Gastrocnemius medialis (tissue), 4 donors: ENCODE results near the gene PRPH.

Experiments
- POLR2A ChIP-seq, 2 donors: fragments of 450-650 bp; IDR thresholded peaks; one replicate each; pipeline ENCODE4 v1.6.1; 2017; ENCODE audit warnings: antibody characterized with exemption in 2 of 2, mild to moderate bottlenecking in 2 of 2, moderate library complexity in 2 of 2
- TF ChIP-seq, protein P1 (sequence below), 5 experiments: fragments of 450-650 bp in 3 of 5; fragments of 200-600 bp in 2 of 5; sonication (generic) in 2 of 5; IDR thresholded peaks in 4 of 5; conservative IDR thresholded peaks in 1 of 5; 1 replicate in 4 of 5; 2 replicates in 1 of 5; pipeline ENCODE4 v1.5.1; 2016 to 2019; ENCODE audit warnings: antibody characterized with exemption in 5 of 5, mild to moderate bottlenecking in 3 of 5, moderate library complexity in 3 of 5

DNA sequence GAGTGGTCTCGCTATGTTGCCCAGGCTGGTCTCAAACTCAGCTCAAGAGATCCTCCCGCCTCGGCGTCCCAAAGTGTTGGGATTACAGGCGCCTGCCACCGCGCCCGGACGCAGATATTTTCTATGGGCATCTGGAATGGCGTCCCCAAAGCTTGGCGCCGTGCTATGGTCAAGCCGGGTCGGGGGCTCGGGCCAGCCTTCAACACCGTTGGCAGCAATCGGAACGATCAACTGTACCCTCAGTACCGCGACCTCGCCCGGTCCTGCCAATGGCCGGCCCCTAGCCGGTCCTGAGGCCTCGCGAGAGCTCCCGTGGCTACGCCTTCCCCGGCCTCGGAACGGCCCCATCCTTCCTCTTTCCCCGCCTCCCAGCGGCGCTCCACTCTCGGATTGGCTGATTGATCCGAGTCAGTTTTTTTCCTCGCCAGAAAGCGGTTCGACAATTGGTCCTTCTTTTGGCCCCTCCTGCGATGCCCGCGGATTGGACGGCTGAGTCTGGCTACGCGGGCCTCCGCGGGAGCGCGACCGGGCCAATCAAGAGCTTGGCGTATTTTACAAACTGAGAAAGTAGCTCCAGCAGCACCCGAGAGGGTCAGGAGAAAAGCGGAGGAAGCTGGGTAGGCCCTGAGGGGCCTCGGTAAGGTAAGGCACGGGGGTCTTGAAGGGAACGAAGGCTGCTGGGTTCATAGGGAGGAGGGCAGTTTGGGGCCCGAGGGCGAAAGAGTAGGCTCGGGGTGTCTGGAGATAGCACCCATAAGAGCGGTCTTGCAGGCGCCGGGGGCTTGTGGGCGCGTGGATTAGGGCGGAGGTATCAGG is 28.0 kb downstream of the PRPH start, which contains the start of gene TROAP:
- TF ChIP-seq POLR2A (IDR thresholded peaks at IDR 0.05): peak; percentile 23 to 25
- TF ChIP-seq, protein P1, sequence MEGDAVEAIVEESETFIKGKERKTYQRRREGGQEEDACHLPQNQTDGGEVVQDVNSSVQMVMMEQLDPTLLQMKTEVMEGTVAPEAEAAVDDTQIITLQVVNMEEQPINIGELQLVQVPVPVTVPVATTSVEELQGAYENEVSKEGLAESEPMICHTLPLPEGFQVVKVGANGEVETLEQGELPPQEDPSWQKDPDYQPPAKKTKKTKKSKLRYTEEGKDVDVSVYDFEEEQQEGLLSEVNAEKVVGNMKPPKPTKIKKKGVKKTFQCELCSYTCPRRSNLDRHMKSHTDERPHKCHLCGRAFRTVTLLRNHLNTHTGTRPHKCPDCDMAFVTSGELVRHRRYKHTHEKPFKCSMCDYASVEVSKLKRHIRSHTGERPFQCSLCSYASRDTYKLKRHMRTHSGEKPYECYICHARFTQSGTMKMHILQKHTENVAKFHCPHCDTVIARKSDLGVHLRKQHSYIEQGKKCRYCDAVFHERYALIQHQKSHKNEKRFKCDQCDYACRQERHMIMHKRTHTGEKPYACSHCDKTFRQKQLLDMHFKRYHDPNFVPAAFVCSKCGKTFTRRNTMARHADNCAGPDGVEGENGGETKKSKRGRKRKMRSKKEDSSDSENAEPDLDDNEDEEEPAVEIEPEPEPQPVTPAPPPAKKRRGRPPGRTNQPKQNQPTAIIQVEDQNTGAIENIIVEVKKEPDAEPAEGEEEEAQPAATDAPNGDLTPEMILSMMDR (IDR thresholded peaks at IDR 0.05 in 4 of 5, conservative IDR thresholded peaks at IDR 0.05 in 1 of 5): no peak
